NCI-H2171 (cell line): ENCODE data around the gene FBXO5.

Experiments
- DNase-seq: peaks from one replicate; lab custom pipeline; 2025; lab: John Stamatoyannopoulos, UW

Gene FBXO5

DNA sequence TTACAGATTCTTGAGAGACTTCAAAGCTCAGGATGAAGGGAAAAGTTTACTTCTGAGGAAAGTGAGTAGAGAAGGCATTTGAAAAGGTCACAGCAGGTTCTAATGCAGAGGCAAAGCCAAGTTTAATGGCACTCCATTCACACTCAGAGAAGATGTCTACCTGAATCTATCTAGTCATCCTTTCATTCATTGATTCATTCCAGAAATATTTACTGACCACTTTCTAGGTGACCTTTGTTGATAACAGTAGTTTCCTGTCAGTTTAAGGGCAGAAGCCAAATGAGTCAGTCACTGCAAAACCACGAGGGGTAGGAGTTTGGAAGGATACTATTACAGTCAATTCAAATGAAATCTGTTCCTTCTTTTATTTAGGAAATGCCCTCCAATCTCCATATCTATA lies 30.8 kb downstream of the FBXO5 start:
- DNase-seq, result no peak

DNA sequence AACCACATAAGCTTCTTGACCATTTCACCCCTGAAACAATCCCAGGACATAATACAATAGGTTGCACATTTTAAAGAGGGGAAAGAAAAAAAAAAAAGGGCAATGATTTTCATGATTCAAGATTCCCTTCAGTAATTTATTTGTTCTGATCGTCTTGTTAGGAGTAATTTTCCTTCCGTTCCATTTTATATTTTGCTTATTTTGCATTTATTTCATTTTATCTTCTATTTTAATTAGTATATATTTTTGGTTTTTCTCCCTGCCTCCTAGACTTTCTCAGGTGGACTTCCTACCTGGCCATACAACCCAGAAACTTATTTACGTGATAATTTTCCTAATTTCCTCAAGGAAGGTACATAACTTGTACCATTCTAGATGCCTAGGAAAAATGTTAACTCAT lies 32.6 kb downstream of the FBXO5 start:
- DNase-seq, result no peak

DNA sequence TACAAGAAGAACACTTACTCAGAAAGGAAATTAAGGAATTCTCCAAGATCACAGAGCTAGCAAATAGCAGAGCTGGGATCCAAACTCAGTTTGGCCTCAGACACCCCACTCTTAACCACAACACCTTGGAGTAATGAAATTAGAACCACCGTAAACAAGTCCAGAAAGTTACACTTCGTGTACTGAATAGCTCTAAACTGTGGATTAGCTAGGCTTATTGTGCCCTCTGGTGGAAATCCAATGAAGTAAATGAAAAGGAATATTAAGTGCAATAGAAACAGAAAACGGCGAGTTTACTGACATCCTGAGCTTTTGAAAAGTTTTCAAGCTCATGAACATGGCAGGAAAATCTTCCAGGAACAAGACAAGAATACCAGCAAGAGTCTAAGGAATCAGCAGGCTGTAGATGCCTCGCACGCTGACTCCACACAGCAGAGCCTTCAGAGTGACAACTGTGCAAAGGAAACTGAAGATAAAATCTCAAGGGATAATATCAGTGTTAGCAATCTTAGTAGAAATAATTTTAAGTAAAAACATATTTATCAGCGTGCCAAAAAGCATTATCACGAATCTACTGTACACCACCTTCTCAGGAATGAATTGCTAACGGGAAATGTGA lies 34.6 kb downstream of the FBXO5 start:
- peak; percentile 1 for DNase-seq

DNA sequence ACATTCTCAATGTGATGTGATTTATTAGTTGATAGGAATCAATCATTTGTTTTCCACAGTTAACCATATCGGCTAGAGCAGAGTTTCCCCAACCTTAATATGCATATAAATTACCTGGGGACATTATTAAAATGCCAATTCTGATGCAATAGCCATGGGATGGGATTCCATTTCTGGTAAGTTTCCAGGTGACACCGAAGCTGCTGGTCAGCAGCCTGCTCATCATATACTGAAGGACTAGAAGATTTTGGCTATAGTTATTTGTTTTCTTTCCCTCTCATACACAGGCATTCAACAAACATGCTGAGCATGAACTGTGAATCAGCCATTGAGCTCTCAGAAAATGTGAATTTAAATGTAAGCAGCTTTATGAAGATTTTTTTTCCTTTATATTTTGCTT lies 35.8 kb downstream of the FBXO5 start:
- no peak for DNase-seq

DNA sequence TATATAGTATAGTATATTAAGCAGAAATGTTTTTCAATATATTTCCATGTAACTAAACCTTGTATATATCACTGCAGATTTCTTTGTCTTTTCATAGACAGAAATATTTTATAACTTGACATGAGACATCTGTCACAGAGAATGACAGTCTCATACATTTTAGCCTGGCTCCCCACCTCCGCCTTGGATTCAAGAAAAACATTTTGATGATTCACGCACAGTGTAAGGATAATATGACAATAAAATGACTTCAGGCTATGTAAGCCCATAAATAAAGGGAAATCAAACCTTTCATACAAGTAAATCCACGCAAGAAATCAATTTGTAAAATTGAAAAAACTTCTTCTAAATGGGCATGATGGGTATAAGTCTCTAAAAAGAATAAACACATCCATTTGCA lies 36.4 kb downstream of the FBXO5 start:
- DNase-seq, result no peak

DNA sequence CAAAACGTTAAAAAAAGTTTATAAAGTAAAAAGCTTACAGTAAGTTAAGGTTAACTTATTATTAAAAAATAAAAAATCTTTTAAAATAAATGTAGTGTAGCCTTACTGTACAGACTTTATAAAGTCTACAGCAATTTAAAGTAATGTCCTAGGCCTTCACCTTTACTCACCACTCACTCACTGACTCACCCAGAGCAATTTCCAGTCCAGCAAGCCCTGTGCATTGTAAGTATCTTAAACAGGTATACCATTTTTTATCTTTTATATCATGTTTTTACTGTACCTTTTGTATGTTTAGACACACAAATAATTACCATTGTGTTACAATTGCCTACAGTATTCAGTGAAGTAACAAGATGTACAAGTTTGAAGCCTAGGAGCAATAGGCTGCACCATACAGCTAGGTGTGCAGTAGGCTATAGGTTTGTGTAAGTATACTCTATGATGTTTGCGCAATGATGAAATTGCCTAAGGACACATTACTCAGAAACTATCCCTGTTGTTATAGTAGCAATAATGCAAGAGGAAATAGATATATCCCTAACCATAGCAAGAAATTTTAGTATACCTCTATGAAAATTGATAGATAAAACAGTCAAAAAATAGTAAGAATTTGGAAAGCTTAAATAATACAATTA lies 39.5 kb downstream of the FBXO5 start:
- no peak for DNase-seq

DNA sequence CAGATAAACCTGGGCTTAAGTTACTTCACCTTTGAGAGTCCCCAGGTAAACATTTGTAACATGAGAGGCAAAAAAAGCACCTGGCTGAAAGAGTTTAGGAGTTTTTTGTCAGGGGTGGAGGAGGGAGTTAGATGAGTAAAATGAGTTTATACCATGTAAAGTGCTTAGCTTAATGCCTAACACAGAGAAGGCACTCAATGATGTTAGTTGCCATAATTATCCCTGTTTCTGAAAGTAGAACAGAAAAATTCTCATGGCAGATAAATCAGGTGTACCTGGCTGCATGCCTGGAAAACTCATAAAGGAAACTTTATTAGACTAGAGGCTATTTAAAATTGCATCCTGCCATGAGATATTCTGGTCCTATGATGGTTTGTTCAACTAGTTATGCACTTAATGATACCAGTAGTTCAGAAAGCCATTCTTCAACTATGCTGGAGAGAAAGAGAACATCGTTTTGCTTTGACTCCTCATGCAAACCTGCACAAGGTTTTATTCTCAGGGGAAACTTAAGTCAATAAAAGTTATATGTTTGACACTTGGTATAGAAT lies 40.4 kb downstream of the FBXO5 start:
- no peak for DNase-seq

DNA sequence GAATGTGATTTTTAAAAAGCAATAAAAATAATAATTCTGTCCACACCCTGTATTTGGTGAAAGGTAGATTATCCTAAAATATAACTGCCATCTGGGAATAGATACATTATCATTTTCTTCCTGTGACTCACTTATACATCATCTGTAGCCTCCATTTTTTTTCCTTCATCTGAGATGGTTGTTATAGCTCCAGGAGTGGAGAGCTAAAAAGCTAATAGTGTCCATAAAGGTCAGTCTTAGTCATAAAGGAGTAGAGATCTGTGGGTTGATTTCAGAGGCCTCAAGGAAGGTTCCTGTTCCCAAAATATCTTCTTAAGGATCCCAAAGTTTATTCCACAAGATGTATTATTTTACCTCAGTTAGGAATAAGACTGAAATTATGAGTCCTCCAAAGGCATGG lies 41.1 kb downstream of the FBXO5 start:
- no peak for DNase-seq

DNA sequence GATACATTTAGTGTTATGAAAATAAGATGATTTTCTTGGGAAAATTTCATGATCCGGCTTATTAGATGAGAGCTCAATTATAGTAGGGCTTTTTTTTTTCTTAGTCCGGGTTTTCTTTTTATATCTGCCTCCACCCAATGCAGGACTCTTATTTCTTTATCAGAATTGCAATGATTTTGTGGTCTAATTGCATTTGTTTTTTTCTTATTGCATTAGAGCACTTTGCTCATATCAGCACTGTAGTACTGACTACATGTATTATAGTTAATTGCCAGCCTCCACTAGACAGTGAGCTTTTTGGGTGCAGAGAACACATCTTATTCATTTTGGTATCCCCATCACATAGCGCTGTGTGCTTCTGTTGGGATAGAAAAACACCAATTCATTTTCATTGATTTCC lies 50.0 kb downstream of the FBXO5 start:
- no peak for DNase-seq

DNA sequence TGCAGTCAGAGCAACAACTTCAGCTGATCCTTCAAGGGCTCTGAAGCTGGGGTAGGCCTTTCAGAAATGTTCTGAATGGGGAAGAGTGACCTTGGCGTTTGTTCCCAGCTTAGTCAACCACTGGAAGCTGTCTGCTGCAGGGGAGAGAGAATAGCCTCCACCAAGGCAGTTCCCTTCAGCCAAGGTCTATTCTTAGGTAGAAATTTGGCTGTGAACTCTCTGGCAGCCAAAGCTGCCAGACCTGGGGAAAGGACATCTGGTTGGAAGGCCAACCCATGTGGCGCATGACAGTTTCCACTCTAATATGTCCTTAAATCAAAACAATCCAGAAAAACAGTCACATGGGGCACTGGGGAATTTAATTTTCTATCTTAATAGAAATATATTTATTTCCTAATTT lies 60.1 kb downstream of the FBXO5 start:
- no peak for DNase-seq
